Daoy (cell line): ENCODE data around the gene CD81. TPM values are rescaled to one million over a fixed set of nuclear protein-coding genes. Genes with fewer than 3 reads are reported as not detected.
A peak's percentile ranks its signal among the peaks of the same experiment; 100 is the strongest.

ENCODE experiments used
- DNase-seq: peaks from one replicate; pipeline ENCODE4 v3.0.0-alpha.2; 2015; ENCODE audit warnings: low read depth
- total RNA-seq: library from RNA; depleted of rRNA; stranded (reverse); fragments of >200 nt; shearing (Covaris generic); gene quantifications from 2 replicates; pipeline ENCODE4 v1.2.3, GENCODE V29; 2014

CD81 gene
- total RNA-seq, 1 experiment from 2014 or later = 67.5 TPM

- DNase-seq = peak; percentile 75
These were observed 42.8 kb downstream of the CD81 start for GRCh38 chr11:2419638-2420501.

DNA sequence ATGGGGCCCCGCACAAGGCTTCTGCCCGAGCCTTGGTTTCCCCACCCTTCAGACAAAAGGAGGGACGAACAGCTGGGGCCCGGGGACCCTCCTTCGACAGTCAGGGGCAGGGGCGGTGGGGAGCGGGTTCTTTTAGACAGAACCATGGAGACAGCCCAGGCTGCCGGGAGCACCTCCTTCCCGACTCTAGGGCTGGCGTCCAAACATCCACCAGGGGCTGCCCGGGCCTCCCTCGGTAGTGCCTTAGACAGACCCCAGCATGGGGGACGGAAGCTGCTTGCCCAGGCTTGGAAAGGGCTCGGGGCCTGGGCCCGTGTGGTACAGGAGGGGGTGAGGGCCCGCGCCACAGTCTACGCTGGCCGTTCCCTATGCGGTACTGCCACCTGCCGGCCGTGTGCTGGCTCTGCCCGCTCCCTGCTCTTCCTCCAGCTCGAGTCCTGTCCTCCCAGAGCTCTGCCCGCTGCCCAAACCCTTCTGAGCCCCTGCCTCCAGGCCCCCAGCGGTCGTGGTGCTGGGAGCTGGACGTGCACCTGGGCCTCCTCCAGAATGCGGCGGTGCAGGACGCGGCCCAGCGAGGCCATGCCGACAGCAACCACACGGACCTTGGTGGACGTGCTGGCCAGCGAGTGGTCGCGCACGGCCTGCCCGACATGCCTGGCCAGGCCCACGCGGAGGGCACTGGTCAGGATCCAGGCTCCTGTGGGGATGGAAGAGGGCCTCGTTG lies 43.6 kb downstream of the CD81 start:
- peak; percentile 82 for DNase-seq

DNA sequence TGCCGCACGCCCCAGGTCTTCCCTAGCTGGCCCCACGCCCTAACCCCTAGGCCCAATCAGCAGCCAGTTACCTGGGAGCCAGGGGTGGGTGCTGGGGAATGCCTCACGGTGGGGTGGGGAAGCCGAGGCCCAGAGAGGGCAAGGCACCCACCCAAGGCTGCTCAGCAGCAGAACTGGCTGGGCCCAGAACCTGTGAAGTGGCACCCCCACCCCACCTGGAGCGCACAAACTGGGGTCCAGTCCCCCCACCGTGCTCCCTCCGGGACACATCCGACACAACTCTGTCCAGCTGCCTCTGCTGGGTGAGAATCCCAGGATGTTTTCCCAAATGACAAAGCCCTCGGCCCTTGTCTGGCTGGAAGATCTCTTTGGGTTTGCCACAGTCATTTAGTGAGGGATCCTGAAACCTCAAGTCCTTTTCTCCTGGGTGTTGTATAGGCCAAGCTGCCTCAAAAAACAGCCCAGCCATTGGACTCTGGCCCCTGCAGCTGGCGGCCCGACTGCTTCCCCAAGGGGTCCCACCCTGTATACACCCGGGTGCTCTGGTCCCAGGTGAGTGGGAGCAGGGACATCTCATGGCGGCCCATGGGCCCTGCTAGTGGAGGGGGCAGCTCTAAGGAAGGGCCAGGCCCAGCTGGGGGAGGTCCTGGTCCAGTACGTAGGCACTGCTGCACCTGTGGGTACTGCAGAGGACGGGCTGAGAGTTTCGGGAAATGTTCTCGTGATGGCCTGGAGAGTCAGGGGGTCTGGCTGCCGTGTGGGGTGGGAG lies 44.3 kb downstream of the CD81 start:
- DNase-seq = no peak

- no peak for DNase-seq
These were observed 44.9 kb downstream of the CD81 start for GRCh38 chr11:2421996-2422395.

DNA sequence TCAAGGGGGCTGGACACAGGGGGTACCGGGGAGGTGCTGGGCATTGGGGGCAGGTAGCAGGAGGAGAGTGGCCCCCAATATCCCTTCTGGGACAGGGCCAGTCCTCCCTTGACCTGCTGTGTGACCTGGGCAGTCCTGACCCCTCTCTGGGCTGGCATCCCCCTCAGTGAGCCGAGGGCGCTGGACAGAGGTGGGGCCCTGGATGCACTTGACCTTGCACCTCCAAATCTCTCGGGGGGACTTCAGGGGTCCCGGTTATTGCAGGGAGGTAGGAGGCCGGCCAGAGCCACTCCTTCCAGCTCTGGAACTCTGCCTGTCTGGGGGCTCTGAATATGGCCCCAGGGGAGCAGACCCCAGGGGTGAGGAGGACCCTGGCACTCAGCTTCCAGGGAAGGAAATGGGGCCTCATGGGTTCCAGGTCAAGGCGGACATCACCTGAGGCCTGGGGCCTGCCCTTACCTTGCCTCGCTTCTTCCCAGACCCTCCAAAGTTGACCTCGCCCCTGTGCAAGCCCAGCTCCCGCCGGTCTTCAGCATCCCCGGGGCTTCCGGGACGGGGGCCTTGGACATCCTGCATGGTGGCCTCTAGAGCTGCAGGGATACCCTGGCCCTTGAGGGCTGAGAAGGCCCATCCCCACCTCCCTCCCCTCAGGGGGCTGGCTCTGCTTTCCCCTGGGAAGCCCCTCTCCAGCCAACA lies 45.5 kb downstream of the CD81 start:
- no peak for DNase-seq

- DNase-seq = no peak
These were observed 46.3 kb downstream of the CD81 start for GRCh38 chr11:2423157-2424025.

DNA sequence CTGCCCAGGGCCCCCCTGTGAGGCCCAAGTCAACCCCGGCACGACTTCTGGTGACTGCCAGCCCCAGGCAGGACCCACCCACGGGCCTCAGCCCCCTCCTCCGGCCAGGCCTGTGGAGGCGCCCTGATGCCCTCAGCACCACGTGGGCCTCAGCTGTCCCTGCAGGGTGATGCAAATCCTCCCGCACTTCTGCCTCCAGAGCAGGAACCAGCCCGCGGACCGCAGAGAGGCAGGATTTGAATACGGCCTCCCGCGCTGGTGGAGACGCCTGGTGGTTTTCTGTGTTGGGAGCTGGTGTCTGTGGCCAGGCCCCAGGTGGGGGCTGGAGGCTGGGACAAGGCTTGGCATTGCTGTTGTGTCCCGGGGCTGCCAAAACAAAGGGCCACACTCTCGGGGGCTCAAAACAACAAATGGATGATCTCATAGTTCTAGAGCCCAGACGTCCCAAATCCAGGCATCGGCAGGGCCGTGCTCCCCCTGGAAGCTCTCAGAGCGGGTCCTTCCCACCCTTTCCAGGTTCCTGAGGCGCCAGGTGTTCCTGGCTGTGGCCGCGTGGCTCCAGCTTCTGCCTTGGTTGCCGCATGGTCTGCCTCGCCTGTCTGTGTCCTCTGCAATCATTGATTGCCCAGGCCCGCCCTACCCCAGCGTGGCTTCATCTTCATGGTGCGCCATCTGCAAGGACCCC lies 47.8 kb downstream of the CD81 start:
- no peak for DNase-seq

DNA sequence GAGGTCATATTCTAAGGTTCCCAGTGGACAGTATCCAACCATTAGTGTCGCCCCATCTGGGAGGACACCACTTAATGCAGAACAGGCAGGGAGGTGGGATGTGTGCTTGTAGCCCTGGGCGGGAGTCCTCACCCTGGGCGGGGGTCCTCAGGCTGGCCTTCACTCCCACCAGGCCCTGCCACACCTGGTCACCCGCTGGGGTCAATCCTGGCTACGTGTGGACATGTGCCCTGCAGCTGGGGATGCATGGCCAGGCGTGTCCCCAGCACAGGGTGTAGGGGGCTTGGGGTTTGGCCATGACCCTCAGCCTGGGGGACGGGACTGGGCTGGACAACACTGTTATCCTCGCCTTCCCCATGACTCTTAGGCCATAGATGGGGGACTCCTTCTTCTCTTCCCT lies 48.4 kb downstream of the CD81 start:
- no peak for DNase-seq

DNA sequence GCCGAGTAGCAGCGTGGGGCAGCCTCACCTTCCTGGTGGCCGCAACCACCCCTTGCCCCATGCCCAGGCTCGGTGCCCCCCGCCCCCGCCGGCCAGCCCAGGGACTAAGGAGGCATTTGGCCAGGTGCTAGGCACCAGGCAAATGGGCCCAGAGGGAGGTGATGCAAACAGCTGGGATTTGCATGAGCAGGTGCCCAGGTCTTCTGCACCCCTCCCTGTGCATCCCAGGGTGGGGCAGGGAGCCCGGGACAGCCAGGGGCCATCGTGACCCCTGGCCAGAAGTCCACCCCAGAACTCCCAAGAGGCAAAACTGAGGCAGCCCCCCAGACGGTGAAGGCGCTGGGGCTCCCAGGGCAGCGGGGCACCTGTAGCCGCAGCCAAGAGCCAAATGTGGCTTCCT lies 49.1 kb downstream of the CD81 start:
- DNase-seq = no peak

- DNase-seq = no peak
These were observed 49.9 kb downstream of the CD81 start for GRCh38 chr11:2426826-2427521.

GRCh38 chr11:2427721-2428321 lies 50.7 kb downstream of the CD81 start:
- no peak for DNase-seq

GRCh38 chr11:2428322-2428795 lies 51.2 kb downstream of the CD81 start:
- peak; percentile 51 for DNase-seq

DNA sequence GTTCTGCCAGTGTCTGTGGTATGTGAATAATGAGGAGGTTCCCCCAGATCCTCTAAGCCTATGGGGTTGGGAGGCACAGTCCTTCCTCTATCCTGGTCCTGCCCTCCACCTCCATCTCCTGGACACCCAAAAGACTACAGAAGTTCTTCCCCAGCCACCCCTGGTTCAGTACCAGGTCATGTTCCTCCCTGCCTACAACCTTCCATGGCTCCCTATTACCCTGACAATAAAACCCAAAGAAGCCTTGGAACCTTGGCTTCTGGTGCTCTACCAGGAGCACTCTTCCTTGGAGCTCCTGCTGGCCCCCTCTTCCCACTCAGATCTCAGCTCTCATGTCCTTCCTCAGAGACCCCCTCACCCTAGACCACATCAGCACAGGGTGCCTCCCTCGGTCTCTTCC lies 54.3 kb downstream of the CD81 start:
- DNase-seq = no peak

DNA sequence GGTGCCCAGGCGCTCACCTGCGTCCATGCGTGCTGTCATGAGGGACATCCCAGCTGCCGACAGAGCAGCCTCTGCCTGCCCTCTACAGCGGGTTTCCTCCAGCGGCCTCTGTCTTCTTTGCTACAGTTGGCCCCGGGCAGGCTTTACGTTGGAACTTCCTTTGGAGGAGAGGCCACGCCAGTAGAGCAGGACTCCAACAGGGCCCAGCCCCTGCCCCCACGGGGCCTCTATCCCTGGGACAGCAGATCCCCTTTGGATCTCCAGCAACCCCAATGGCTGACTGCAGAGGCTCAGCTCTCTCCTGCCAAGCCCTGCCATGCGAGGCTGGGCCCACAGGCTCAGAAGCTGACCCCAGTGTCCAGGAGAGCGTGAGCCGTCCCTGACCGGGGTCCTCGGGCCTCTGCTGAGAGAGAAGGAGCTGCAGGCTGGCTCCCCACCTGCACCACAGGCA lies 55.1 kb downstream of the CD81 start:
- no peak for DNase-seq

DNA sequence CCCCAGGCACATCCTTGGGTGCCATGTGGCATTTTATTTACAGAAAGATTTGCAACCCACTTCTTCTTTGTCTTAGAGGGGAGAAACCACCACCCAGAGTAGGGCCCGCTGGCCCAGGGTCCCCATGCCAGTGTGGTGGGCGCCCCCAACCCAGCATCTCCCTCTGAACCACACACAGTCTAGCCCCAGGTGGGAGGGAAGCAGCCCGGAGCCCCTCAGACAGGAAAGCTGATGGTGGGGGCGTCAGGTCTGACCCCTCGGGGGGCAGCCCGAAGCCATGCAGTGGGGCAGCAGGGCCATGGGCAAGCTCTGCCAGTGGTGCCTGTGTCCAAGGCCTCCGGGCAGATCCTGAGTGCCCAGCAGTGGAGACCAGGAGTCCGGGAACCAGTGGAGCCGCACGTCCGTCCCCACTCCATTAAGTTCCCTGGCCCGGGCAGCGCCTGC lies 55.5 kb downstream of the CD81 start:
- DNase-seq = no peak

DNA sequence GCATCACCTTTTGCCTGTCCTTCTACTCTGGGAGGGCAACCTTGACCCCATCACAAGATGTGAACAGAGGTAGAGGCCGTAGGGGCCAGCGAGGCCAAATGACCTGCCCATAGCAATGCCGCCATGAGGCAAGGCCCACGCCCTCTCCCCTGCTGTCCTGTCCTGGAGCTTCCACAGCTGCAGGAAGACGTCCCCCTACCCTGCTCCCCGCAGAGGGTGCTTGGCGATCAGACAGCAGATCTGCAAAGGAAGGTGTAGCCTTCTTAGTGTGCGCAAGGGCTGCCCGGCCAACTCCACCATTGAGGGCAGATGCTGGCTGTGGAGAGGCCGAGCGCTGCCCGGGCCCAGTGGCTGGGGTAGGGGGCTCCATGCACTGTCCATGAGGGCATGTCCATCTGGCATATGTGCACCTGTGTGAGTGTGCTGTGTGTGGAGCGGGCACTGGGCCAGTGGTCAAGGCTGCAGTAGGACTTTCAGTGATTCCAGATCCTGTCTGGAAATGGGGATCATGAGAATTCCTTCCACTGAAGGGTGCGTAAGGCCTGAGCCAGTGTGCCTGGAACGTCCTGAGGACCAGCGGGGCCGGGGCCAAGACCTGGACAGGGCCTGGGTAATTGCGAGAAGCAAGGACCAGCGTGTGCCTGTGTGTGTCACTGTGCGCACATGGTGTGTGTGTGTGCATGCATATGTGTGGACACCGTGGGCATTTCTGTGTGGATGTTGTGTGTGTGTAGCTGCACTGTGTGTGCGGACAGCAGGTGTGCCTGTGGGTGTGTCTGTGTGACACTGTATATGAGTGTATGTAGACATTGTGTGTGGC lies 56.2 kb downstream of the CD81 start:
- DNase-seq = no peak

DNA sequence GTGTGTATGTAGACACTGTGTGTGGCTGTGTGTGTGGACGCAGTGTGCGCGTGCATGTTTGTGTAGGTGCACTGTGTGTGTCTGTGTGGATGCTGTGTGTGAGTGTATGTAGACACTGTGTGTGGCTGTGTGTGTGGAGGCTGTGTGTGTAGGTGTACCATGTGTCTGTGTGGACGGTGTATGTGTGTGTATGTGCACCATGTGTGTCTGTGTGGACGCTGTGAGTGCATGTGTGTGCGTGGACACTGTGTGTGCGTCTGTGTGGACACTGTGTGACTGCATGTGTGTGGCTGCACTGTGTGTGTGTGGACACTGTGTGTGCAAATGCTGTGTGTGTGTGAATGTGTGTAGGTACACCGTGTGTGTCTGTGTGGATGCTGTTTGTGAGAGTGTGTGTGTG lies 56.9 kb downstream of the CD81 start:
- no peak for DNase-seq
